Measurements from ENCODE around the gene MBLAC1.

Gene MBLAC1

DNA sequence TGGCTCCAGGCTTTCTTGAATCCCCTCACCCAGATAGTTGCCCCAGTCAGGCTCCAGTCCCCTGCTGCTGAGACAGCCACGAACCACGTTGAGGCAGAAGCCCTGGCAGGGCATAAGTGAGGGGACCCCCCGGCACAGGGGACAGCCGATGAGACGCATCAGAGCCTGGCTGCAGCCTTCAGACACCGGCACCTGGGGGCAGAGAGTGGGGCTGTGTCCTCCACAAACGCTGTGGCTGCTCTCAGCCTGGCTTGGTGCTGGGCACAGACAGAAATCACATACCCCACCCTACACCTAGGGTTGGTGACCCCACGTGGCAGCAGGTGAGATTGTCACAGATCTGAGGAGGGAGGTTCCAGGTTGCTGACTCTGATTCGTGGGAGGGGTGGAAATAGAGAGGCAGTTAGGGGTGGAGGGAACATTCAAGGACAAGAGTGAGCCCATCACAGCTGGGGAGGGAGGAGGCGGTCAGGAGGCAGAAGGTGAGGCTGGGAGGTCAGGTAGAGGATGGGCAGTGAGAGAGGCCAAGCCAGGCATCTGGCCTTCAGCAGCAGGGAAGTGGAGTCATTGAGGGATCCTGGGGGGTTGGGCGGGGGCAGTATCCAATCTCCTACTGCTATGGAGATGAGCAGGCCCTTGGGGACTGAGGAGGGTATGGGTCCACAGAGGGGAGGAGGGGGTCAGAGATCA, 47.2 kb downstream of the MBLAC1 start:
- peak; percentile 43 for DNase-seq

GRCh38 chr7:100174582-100174981, 47.8 kb downstream of the MBLAC1 start:
- DNase-seq: no peak

DNA sequence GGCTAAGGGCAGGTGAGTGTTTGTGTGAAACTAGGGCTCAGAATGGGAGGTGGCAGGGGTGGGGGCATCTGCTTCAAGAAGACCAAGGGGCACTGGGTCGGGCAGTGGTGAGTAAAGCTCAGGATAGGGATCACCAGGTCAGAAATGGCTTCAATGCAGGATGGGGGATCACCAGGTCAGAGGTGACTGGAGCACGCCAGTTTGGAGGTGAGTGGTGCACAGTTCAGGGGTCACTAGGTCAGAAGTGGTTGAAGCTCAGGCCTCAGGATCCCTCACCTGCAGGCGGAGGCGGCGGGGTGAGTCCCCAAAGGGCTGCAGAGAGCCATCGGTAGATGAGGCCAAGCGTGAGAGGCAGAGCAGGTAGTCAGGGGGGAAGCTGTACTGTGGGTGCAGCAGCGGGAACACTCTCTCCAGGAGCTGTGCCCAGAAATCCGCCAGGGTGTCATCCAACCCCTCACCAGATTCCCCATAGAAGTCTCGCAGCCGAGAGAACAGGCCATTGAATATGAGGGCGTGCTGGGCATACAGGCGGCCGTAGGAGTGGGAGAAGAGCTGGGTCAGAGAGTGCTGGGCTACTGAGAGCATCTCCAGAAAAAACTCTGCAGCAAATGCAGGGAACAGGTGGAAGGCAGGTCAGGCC, 48.6 kb downstream of the MBLAC1 start:
- no peak for DNase-seq

DNA sequence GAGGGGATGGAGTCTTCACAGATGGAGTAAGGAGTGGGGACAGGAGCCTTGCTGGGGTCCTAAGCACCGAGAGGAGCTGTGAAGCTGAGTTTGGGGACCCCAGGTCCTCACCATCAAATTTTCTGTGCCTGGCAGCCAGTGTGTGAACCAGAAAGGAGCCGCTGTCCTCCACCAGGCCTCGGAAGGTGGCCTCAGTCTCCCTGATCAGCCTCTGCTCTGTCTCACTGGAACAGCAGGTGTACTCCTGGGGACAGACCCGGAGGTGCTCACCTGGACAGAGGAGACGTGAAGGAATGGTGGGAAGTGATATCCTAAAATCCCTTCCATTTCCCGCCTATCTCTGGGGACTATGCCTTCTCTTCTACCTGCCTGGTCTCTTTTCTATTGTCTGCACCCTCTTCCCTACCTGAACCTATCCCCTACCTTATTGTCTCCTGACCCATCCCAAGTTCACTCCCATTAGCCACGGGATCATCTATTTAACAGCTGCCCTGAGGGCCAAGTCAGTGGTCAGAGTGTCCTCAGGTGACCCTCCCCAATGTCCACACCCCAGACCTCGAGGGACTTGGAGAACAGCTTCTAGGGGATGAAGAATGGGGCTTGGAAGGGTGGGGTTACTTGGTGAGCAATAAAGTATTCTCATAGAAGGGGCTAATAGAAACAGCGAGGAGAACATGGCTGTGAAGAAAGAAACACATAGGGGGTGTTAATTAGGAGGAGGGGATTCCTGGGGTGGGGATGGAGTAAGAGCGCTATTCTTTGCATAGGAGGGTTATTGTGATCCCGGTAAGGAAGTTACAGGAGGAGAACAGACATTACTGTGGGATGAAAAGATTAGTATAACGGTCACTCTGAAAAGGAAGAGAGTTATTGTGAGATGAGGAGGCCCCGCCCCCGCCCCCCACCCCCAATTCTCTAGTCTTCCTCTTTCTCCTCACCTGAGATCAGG, 49.6 kb downstream of the MBLAC1 start:
- DNase-seq: no peak

DNA sequence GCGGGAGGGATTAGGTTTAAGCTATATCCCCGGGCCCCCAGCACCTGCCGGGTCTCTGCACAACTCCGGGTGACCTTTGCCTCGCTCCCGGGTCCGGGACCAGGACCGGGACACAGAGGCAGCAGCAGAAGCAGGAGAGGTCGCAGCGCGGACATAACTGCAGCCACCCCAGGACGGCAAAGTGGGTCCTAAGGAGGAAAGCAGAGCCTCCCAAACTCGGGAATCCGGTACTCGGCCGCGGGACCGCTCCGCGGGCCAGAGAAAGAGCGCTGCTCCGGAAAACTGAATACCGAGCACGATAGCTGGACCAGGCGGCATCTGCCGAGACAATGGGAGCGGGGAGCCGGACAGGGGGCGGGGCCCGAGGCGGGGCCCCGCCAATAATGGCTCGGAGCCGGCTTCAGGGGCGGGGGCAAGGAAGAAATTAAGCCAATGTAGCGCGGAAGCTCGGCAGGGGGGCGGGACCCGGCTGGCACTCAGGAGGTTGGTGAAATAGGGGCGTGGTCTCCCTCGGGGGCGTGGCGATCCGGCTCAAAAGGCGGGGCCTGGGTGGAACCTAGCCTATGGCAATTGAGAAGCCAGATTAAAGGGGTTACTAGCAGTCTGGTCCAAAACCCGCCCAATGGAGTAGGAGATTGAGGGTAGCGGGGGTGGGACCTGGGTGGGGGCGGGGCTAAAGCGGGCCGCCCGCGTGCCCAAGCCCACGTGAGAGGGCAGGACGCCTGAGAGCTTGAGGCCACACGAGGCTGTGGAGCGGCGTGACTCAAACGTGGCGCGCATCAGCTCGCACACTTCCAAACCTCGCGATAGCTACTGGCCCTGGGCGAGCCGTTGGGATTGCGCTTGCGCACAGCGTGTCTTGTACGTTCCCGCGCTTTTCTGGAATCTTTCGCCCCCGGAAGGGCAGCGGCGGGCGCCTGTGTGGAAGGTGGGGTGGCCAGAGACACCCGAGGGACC, 50.6 kb downstream of the MBLAC1 start, which contains the start of the genes GPC2 and STAG3:
Gene GPC2, minus strand, starts transcription at position 337 of the 957 bp plus-strand sequence. Its CDS starts 182 bp downstream, at position 155.
Gene STAG3, plus strand, starts transcription at position 874 of the 957 bp plus-strand sequence. CDS start 2,639 bp downstream, outside the sequence.
- DNase-seq: peak; percentile 99

Measured in RPMI8226 (cell line).